HG03280 (cell line): ENCODE data around the gene CD81.
"Not testable (repeated sequence)": the region's sequence is repeated elsewhere in the genome, so short reads cannot be mapped to it uniquely, and the experiment has no call there.

Experiments
- ATAC-seq: cut with Tn5 transposase; IDR thresholded peaks from one replicate; pipeline ENCODE4 v1.9.1; 2021; ENCODE audit warnings: mild to moderate bottlenecking, moderate library complexity; ENCODE audit not compliant: unreplicated experiment

CD81 gene

GRCh38 chr11:2355000-2355644 lies 22.0 kb upstream of the CD81 start:
- ATAC-seq: no peak

GRCh38 chr11:2357246-2357645 lies 19.9 kb upstream of the CD81 start:
- no peak for ATAC-seq

- ATAC-seq: not testable (repeated sequence)
Measured at GRCh38 chr11:2357651-2358050, 19.5 kb upstream of the CD81 start.

GRCh38 chr11:2358754-2359442 lies 18.2 kb upstream of the CD81 start:
- no peak for ATAC-seq

GRCh38 chr11:2359557-2359956 lies 17.6 kb upstream of the CD81 start:
- ATAC-seq: no peak

- ATAC-seq: no peak
Measured at GRCh38 chr11:2360081-2360642, 16.9 kb upstream of the CD81 start.

GRCh38 chr11:2361565-2361964 lies 15.5 kb upstream of the CD81 start:
- ATAC-seq: no peak

GRCh38 chr11:2362414-2362813 lies 14.7 kb upstream of the CD81 start:
- no peak for ATAC-seq

- no peak for ATAC-seq
Measured at GRCh38 chr11:2363130-2363529, 14.0 kb upstream of the CD81 start.

GRCh38 chr11:2363577-2364370 lies 13.3 kb upstream of the CD81 start:
- ATAC-seq: no peak

- not testable (repeated sequence) for ATAC-seq
Measured at GRCh38 chr11:2364386-2364785, 12.7 kb upstream of the CD81 start.

GRCh38 chr11:2365571-2366210 lies 11.4 kb upstream of the CD81 start:
- ATAC-seq: no peak

GRCh38 chr11:2366276-2366675 lies 10.8 kb upstream of the CD81 start:
- ATAC-seq: no peak

GRCh38 chr11:2366733-2367132 lies 10.4 kb upstream of the CD81 start:
- no peak for ATAC-seq

- no peak for ATAC-seq
Measured at GRCh38 chr11:2367266-2368160, 9.6 kb upstream of the CD81 start.

- no peak for ATAC-seq
Measured at GRCh38 chr11:2368178-2368850, 8.8 kb upstream of the CD81 start.

GRCh38 chr11:2368851-2369180 lies 8.3 kb upstream of the CD81 start:
- ATAC-seq: no peak

- ATAC-seq: no peak
Measured at GRCh38 chr11:2369320-2369719, 7.8 kb upstream of the CD81 start.

GRCh38 chr11:2369896-2370295 lies 7.2 kb upstream of the CD81 start:
- no peak for ATAC-seq
